GM12892 (cell line): ENCODE data around the gene UTP20.

Source experiments
- POLR2A ChIP-seq: IDR thresholded peaks from 2 replicates; pipeline ENCODE4 v1.6.1; 2011; ENCODE audit warnings: low read depth, low read length, control low read depth
- POLR2AphosphoS5 ChIP-seq: IDR thresholded peaks from 2 replicates; pipeline ENCODE4 v1.6.1; 2011; ENCODE audit warnings: low read depth, low read length, control low read depth
- TAF1 ChIP-seq: IDR thresholded peaks from 2 replicates; pipeline ENCODE4 v1.6.1; 2011; ENCODE audit warnings: low read depth, mild to moderate bottlenecking, control low read depth, low read length, borderline replicate concordance

- TF ChIP-seq POLR2AphosphoS5 (no peak), POLR2A (no peak), TAF1 (no peak)
Measured at GRCh38 chr12:101361455-101361854, 81.5 kb downstream of the UTP20 start.
